Lower lobe of right lung (tissue), 2 donors: ENCODE data around the gene STK39. TPM values are rescaled to one million over a fixed set of nuclear protein-coding genes. Genes with fewer than 3 reads are reported as not detected.

Experiments
- ATAC-seq, 2 donors: fragments of 200-7000 bp; cut with Tn5 transposase; one replicate each; pipeline ENCODE4 v1.9.1; 2020 to 2022; ENCODE audit warnings: mild to moderate bottlenecking in 2 of 2, moderate library complexity in 2 of 2
- DNase-seq: peaks from one replicate; pipeline ENCODE4 v3.0.0-alpha.2; 2020
- H3K27ac ChIP-seq: fragments of 200-600 bp; one replicate; pipeline ENCODE4 v1.8.0; 2022
- H3K27me3 ChIP-seq: fragments of 200-600 bp; one replicate; pipeline ENCODE4 v1.8.0; 2022; ENCODE audit warnings: low read depth
- H3K36me3 ChIP-seq: fragments of 200-600 bp; one replicate; pipeline ENCODE4 v1.8.0; 2022; ENCODE audit warnings: mild to moderate bottlenecking
- H3K4me1 ChIP-seq: fragments of 200-600 bp; one replicate; pipeline ENCODE4 v1.8.0; 2022
- H3K4me3 ChIP-seq: fragments of 200-600 bp; one replicate; pipeline ENCODE4 v1.8.0; 2022; ENCODE audit warnings: mild to moderate bottlenecking
- H3K9me3 ChIP-seq: fragments of 200-600 bp; one replicate; pipeline ENCODE4 v1.8.0; 2022
- CTCF ChIP-seq: fragments of 200-600 bp; IDR thresholded peaks from one replicate; pipeline ENCODE4 v1.8.0; 2022; ENCODE audit warnings: antibody characterized with exemption, mild to moderate bottlenecking
- intact Hi-C: fragments of 100-400 bp; cut with DNase I; formaldehyde crosslinking; loops from one replicate; pipeline ENCODE4 v1.11.0; 2022
- total RNA-seq: library from RNA; stranded (reverse); fragmentation: NEBNext Ultra II Directional; extraction: Animal tissue kit (Norgen Biotek cat#: 25700); gene quantifications from one replicate; pipeline ENCODE4 v1.2.1, GENCODE V29; 2021
- donor health status: DM: no; HTN: yes; CAD: no; lungs with severe emphysema.

The STK39 gene
- total RNA-seq, 1 donor from 2014 or later = 12.6 TPM

GRCh38 chr2:168256448-168256847 is 9.1 kb upstream of the STK39 start:
- no peak for TF ChIP-seq CTCF
- Histone ChIP-seq H3K27ac (no peak overlapping the region), H3K4me1 (no peaks in the 10 kb centered on the region), H3K4me3 (no peak overlapping the region), H3K36me3 (no peaks in the 10 kb centered on the region), H3K27me3 (no peaks in the 10 kb centered on the region), H3K9me3 (peaks cover 8% of the 10 kb centered on the region)
- intact Hi-C loops = no loop called here
- ATAC-seq (peak; percentile 85 to 97), DNase-seq (no peak)

- no peak for DNase-seq
- H3K4me3 ChIP-seq = no peak overlapping the region
- no peak for TF ChIP-seq CTCF
- H3K36me3 ChIP-seq = no peaks in the 10 kb centered on the region
- H3K27ac ChIP-seq = no peak overlapping the region
- ATAC-seq = peak in 1 of 2 donors; percentile 29
- H3K4me1 ChIP-seq = no peaks in the 10 kb centered on the region
- intact Hi-C loops = no loop called here
- no peaks in the 10 kb centered on the region for H3K27me3 ChIP-seq
- peaks cover 8% of the 10 kb centered on the region for H3K9me3 ChIP-seq
Observed at GRCh38 chr2:168255866-168256265, 8.5 kb upstream of the STK39 start.

- peaks cover 8% of the 10 kb centered on the region for H3K9me3 ChIP-seq
- H3K27ac ChIP-seq = no peak overlapping the region
- no peaks in the 10 kb centered on the region for H3K36me3 ChIP-seq
- ATAC-seq (no peak), DNase-seq (no peak)
- no peak for TF ChIP-seq CTCF
- H3K27me3 ChIP-seq = no peaks in the 10 kb centered on the region
- H3K4me3 ChIP-seq = no peak overlapping the region
- intact Hi-C loops = no loop called here
- H3K4me1 ChIP-seq = no peaks in the 10 kb centered on the region
Observed at GRCh38 chr2:168255103-168255502, 7.7 kb upstream of the STK39 start.

- H3K4me3 ChIP-seq = no peak overlapping the region
- intact Hi-C loops = no loop called here
- ATAC-seq = no peak
- H3K9me3 ChIP-seq = peaks cover 5% of the 10 kb centered on the region
- H3K27me3 ChIP-seq = no peaks in the 10 kb centered on the region
- H3K4me1 ChIP-seq = no peaks in the 10 kb centered on the region
- H3K27ac ChIP-seq = no peak overlapping the region
- TF ChIP-seq CTCF = no peak
- DNase-seq = no peak
- H3K36me3 ChIP-seq = no peaks in the 10 kb centered on the region
Observed at GRCh38 chr2:168254158-168254935, 7.0 kb upstream of the STK39 start.

- H3K27ac ChIP-seq = no peak overlapping the region
- no peak for ATAC-seq
- no peak overlapping the region for H3K4me3 ChIP-seq
- H3K27me3 ChIP-seq = no peaks in the 10 kb centered on the region
- intact Hi-C loops = no loop called here
- no peak for DNase-seq
- no peaks in the 10 kb centered on the region for H3K4me1 ChIP-seq
- no peaks in the 10 kb centered on the region for H3K9me3 ChIP-seq
- no peak for TF ChIP-seq CTCF
- no peaks in the 10 kb centered on the region for H3K36me3 ChIP-seq
Observed at GRCh38 chr2:168253379-168253778, 6.0 kb upstream of the STK39 start.
